ENCODE data around the gene NTM.

DNA sequence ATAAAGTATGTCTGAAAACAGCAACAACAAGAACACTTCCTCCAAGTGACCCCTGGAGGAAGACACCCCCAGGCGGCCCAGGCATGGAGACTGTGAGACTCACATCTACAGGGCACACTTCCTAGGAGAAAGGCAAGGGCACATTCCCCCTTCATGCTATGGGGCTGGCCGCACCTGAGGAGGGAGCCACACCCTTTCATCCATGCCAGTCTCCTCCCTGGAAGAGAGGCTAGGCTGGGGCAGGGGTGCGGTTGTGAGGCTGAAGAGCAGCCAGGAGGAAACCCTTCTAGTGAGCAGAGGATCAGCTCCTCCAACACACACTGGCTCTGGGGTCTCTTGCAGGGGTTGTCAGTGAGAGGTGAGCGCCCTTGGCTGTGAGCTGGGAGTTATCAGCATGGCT is 678.8 kb downstream of the NTM start:
- TF ChIP-seq POLR2AphosphoS5 (IDR thresholded peaks at IDR 0.05; ENCODE audit: low read depth), result no peak
- TF ChIP-seq, protein P1, sequence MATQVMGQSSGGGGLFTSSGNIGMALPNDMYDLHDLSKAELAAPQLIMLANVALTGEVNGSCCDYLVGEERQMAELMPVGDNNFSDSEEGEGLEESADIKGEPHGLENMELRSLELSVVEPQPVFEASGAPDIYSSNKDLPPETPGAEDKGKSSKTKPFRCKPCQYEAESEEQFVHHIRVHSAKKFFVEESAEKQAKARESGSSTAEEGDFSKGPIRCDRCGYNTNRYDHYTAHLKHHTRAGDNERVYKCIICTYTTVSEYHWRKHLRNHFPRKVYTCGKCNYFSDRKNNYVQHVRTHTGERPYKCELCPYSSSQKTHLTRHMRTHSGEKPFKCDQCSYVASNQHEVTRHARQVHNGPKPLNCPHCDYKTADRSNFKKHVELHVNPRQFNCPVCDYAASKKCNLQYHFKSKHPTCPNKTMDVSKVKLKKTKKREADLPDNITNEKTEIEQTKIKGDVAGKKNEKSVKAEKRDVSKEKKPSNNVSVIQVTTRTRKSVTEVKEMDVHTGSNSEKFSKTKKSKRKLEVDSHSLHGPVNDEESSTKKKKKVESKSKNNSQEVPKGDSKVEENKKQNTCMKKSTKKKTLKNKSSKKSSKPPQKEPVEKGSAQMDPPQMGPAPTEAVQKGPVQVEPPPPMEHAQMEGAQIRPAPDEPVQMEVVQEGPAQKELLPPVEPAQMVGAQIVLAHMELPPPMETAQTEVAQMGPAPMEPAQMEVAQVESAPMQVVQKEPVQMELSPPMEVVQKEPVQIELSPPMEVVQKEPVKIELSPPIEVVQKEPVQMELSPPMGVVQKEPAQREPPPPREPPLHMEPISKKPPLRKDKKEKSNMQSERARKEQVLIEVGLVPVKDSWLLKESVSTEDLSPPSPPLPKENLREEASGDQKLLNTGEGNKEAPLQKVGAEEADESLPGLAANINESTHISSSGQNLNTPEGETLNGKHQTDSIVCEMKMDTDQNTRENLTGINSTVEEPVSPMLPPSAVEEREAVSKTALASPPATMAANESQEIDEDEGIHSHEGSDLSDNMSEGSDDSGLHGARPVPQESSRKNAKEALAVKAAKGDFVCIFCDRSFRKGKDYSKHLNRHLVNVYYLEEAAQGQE (IDR thresholded peaks at IDR 0.05; ENCODE audit: insufficient replicate concordance, low read depth), result no peak
- TF ChIP-seq, protein P2, sequence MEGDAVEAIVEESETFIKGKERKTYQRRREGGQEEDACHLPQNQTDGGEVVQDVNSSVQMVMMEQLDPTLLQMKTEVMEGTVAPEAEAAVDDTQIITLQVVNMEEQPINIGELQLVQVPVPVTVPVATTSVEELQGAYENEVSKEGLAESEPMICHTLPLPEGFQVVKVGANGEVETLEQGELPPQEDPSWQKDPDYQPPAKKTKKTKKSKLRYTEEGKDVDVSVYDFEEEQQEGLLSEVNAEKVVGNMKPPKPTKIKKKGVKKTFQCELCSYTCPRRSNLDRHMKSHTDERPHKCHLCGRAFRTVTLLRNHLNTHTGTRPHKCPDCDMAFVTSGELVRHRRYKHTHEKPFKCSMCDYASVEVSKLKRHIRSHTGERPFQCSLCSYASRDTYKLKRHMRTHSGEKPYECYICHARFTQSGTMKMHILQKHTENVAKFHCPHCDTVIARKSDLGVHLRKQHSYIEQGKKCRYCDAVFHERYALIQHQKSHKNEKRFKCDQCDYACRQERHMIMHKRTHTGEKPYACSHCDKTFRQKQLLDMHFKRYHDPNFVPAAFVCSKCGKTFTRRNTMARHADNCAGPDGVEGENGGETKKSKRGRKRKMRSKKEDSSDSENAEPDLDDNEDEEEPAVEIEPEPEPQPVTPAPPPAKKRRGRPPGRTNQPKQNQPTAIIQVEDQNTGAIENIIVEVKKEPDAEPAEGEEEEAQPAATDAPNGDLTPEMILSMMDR (IDR thresholded peaks at IDR 0.05; ENCODE audit: insufficient read depth, low read length), result no peak
- TF ChIP-seq GABPA (IDR thresholded peaks at IDR 0.05; ENCODE audit: low read depth), result no peak
- TF ChIP-seq SPI1 (IDR thresholded peaks at IDR 0.05; ENCODE audit: borderline replicate concordance, low read depth), result no peak
